ENCODE results near the gene ITGB4.

Gene ITGB4

GRCh38 chr17:75752802-75753513, 31.7 kb downstream of the ITGB4 start:
- no peak for DNase-seq (ENCODE audit: extremely low read depth, insufficient read length)
- Histone ChIP-seq H3K36me3 (ENCODE audit: control insufficient read depth, insufficient read depth, low read length) (no peaks in the 10 kb centered on the region), H3K27me3 (replicated peaks; ENCODE audit: control insufficient read depth, insufficient read depth, low read length) (no peaks in the 10 kb centered on the region; the same call in 1 of the 2 replicates), H3K4me3 (replicated peaks; ENCODE audit: low read depth, low read length) (peak overlapping the region; percentile 60)
- TF ChIP-seq, protein P1, sequence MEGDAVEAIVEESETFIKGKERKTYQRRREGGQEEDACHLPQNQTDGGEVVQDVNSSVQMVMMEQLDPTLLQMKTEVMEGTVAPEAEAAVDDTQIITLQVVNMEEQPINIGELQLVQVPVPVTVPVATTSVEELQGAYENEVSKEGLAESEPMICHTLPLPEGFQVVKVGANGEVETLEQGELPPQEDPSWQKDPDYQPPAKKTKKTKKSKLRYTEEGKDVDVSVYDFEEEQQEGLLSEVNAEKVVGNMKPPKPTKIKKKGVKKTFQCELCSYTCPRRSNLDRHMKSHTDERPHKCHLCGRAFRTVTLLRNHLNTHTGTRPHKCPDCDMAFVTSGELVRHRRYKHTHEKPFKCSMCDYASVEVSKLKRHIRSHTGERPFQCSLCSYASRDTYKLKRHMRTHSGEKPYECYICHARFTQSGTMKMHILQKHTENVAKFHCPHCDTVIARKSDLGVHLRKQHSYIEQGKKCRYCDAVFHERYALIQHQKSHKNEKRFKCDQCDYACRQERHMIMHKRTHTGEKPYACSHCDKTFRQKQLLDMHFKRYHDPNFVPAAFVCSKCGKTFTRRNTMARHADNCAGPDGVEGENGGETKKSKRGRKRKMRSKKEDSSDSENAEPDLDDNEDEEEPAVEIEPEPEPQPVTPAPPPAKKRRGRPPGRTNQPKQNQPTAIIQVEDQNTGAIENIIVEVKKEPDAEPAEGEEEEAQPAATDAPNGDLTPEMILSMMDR (IDR thresholded peaks at IDR 0.05; ENCODE audit: insufficient read depth, low read length, poor library complexity, severe bottlenecking), result peak; percentile 50

GRCh38 chr17:75753514-75754377, 32.5 kb downstream of the ITGB4 start:
- TF ChIP-seq, protein P1 (IDR thresholded peaks at IDR 0.05; ENCODE audit: insufficient read depth, low read length, poor library complexity, severe bottlenecking), result peak; percentile 39

GRCh38 chr17:75754378-75755204, 33.3 kb downstream of the ITGB4 start:
- Histone ChIP-seq H3K4me3 (replicated peaks; ENCODE audit: low read depth, low read length) (no peak overlapping the region), H3K36me3 (ENCODE audit: control insufficient read depth, insufficient read depth, low read length) (no peaks in the 10 kb centered on the region), H3K27me3 (replicated peaks; ENCODE audit: control insufficient read depth, insufficient read depth, low read length) (no peaks in the 10 kb centered on the region; the same call in 1 of the 2 replicates)
- TF ChIP-seq, protein P1 (IDR thresholded peaks at IDR 0.05; ENCODE audit: insufficient read depth, low read length, poor library complexity, severe bottlenecking), result no peak
- DNase-seq (ENCODE audit: extremely low read depth, insufficient read length), result no peak

More at GRCh38 chr17:75753514-75754377, 32.5 kb downstream of the ITGB4 start:
- Histone ChIP-seq H3K36me3 (ENCODE audit: control insufficient read depth, insufficient read depth, low read length) (no peaks in the 10 kb centered on the region), H3K27me3 (replicated peaks; ENCODE audit: control insufficient read depth, insufficient read depth, low read length) (no peaks in the 10 kb centered on the region; the same call in 1 of the 2 replicates), H3K4me3 (replicated peaks; ENCODE audit: low read depth, low read length) (peak overlapping the region; percentile 60)
- DNase-seq (ENCODE audit: extremely low read depth, insufficient read length), result peak; percentile 83

DNA sequence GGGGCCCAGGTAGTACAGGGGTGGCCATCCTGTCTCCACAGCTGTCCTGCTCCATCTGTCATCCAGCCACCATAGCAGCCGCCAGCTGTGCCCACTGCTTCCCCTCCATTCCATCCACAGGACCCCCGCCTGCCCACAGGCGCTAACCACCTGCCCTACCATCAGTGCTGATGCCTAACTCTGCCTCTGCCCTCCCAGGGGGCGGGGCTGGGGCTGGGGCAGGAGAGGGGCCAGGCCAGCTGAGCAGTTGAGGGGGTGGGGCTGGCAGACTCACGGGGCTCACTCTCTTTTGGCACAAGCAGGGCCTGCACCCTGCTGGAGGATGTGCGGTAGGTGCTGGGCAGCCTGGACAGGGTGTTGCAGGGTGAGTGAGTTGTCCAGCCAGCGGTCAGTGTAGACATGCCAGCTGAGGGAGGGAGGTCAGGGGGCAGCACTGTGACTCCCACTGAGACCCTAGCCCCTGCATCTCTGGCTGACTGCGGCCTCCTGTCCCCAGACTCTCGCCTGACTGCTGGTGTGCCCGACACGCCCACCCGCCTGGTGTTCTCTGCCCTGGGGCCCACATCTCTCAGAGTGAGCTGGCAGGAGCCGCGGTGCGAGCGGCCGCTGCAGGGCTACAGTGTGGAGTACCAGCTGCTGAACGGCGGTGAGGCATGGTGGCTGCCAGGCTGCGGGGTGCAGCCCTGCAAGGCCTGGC, 34.1 kb downstream of the ITGB4 start:
- TF ChIP-seq, protein P1 (IDR thresholded peaks at IDR 0.05; ENCODE audit: insufficient read depth, low read length, poor library complexity, severe bottlenecking), result no peak
- Histone ChIP-seq H3K27me3 (replicated peaks; ENCODE audit: control insufficient read depth, insufficient read depth, low read length) (no peaks in the 10 kb centered on the region; the same call in 1 of the 2 replicates), H3K4me3 (replicated peaks; ENCODE audit: low read depth, low read length) (no peak overlapping the region), H3K36me3 (ENCODE audit: control insufficient read depth, insufficient read depth, low read length) (no peaks in the 10 kb centered on the region)
- DNase-seq (ENCODE audit: extremely low read depth, insufficient read length), result no peak

- Histone ChIP-seq H3K27me3 (replicated peaks; ENCODE audit: control insufficient read depth, insufficient read depth, low read length) (no peaks in the 10 kb centered on the region; the same call in 1 of the 2 replicates), H3K36me3 (ENCODE audit: control insufficient read depth, insufficient read depth, low read length) (no peaks in the 10 kb centered on the region), H3K4me3 (replicated peaks; ENCODE audit: low read depth, low read length) (no peak overlapping the region)
- TF ChIP-seq, protein P1 (IDR thresholded peaks at IDR 0.05; ENCODE audit: insufficient read depth, low read length, poor library complexity, severe bottlenecking), result no peak
- DNase-seq (ENCODE audit: extremely low read depth, insufficient read length), result no peak
Observed at GRCh38 chr17:75755990-75756389, 34.7 kb downstream of the ITGB4 start.
